DND-41 (cell line): Measurements from ENCODE around the gene RHBDD1.

Source experiments
- CTCF ChIP-seq: IDR thresholded peaks from 2 replicates; pipeline ENCODE4 v1.5.1; 2012; ENCODE audit warnings: borderline replicate concordance, low read length, moderate library complexity, mild to moderate bottlenecking; ENCODE audit not compliant: poor library complexity, severe bottlenecking; ENCODE audit errors: extremely low read depth
- EZH2 ChIP-seq: IDR thresholded peaks from 3 replicates; pipeline ENCODE4 v1.6.1; 2012; ENCODE audit warnings: borderline replicate concordance, low read depth, mild to moderate bottlenecking, moderate library complexity, low read length, inconsistent platforms; ENCODE audit not compliant: severe bottlenecking

- TF ChIP-seq CTCF, result no peak
- no peak for TF ChIP-seq EZH2
These were observed 178.0 kb downstream of the RHBDD1 start for GRCh38 chr2:227013881-227014280.
